Cardiac septum (tissue), 1 donor: ENCODE measurements around the gene TFF1. TPM values are rescaled to one million over a fixed set of nuclear protein-coding genes. Genes with fewer than 3 reads are reported as not detected.

ENCODE experiments used
- total RNA-seq: library from RNA; stranded (reverse); fragmentation: NEBNext Ultra II Directional; extraction: Animal tissue kit (Norgen Biotek cat#: 25700); gene quantifications from one replicate; pipeline ENCODE4 v1.2.1, GENCODE V29; 2021
- donor health status: DM: no; HTN: no; CAD: no.

TFF1 gene
- total RNA-seq, 1 donor from 2014 or later: not detected

Other genes starting within 250 kb of the TFF1 start
- gene ABCG1, start 147.4 kb downstream of the TFF1 start, total RNA-seq: 6.3 TPM
- gene TFF3, start 51.1 kb downstream of the TFF1 start, total RNA-seq: 4.8 TPM
- not detected for gene TFF2, start 15.5 kb downstream of the TFF1 start, total RNA-seq
- gene TMPRSS3, start 29.5 kb upstream of the TFF1 start, total RNA-seq: not detected
- gene UBASH3A, start 37.4 kb upstream of the TFF1 start, total RNA-seq: not detected
- not detected for gene RSPH1, start 129.7 kb upstream of the TFF1 start, total RNA-seq
- gene SLC37A1, start 147.3 kb upstream of the TFF1 start, total RNA-seq: 6.7 TPM